Suprapubic skin (tissue), 4 donors: ENCODE measurements around the gene REG4.

Experiments
- EP300 ChIP-seq: sonication (generic); formaldehyde crosslinking; IDR thresholded peaks from one replicate; pipeline ENCODE4 v1.6.1; 2017; ENCODE audit warnings: antibody characterized with exemption
- POLR2A ChIP-seq, 2 donors: fragments of 450-650 bp; IDR thresholded peaks; one replicate each; pipeline ENCODE4 v1.6.1; 2017; ENCODE audit warnings: antibody characterized with exemption in 2 of 2, mild to moderate bottlenecking in 2 of 2, moderate library complexity in 2 of 2
- POLR2AphosphoS5 ChIP-seq, 3 donors: sonication (generic); formaldehyde crosslinking; IDR thresholded peaks; one replicate each; pipeline ENCODE4 v1.6.1; 2017; ENCODE audit warnings: antibody characterized with exemption in 3 of 3
- TF ChIP-seq, protein P1 (sequence below), 2 donors: fragments of 200-600 bp in 1 of 2; fragments of 450-650 bp in 1 of 2; sonication (generic) in 1 of 2; IDR thresholded peaks; one replicate each; pipeline ENCODE4 v1.5.1; 2016 to 2019; ENCODE audit warnings: antibody characterized with exemption in 2 of 2, mild to moderate bottlenecking in 1 of 2, moderate library complexity in 1 of 2

DNA sequence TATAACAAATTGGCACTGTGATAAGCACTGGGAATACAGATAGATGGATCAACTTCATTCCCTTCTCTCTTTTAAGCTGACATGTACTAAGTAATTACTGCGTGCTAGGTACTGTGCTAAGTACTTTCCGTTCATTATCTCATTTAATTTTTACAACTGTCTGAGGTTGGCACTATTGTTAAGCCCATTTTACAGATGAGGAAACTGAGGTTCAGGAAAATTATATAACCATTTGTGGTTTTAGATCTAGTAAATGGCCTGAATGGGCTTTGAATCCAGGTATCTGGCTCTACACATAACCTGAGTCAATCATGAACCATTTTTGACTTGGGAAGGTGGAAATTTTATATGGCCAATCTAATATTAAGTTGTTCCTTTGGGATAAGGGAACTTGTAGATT is 39.0 kb downstream of the REG4 start:
- TF ChIP-seq EP300 (no peak), POLR2A (IDR thresholded peaks at IDR 0.05) (no peak), POLR2AphosphoS5 (IDR thresholded peaks at IDR 0.05) (no peak)
- TF ChIP-seq, protein P1, sequence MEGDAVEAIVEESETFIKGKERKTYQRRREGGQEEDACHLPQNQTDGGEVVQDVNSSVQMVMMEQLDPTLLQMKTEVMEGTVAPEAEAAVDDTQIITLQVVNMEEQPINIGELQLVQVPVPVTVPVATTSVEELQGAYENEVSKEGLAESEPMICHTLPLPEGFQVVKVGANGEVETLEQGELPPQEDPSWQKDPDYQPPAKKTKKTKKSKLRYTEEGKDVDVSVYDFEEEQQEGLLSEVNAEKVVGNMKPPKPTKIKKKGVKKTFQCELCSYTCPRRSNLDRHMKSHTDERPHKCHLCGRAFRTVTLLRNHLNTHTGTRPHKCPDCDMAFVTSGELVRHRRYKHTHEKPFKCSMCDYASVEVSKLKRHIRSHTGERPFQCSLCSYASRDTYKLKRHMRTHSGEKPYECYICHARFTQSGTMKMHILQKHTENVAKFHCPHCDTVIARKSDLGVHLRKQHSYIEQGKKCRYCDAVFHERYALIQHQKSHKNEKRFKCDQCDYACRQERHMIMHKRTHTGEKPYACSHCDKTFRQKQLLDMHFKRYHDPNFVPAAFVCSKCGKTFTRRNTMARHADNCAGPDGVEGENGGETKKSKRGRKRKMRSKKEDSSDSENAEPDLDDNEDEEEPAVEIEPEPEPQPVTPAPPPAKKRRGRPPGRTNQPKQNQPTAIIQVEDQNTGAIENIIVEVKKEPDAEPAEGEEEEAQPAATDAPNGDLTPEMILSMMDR (IDR thresholded peaks at IDR 0.05), result no peak
